SU-DHL-6 (cell line): Measurements from ENCODE around the gene INPP4B.

Experiments
- CTCF ChIP-seq: fragments of 200-600 bp; sonication (generic); IDR thresholded peaks from one replicate; pipeline ENCODE4 v1.5.1; 2017; ENCODE audit warnings: antibody characterized with exemption, mild to moderate bottlenecking, low read length, moderate library complexity; ENCODE audit not compliant: insufficient read depth, poor library complexity, severe bottlenecking
- EZH2phosphoT487 ChIP-seq: fragments of 200-600 bp; sonication (generic), shearing (Covaris generic); conservative IDR thresholded peaks from 2 replicates; pipeline ENCODE4 v1.6.1; 2018; ENCODE audit warnings: mild to moderate bottlenecking, antibody characterized with exemption, low read length, moderate library complexity, mixed read lengths

GRCh38 chr4:142293536-142293935 is 552.6 kb downstream of the INPP4B start:
- TF ChIP-seq CTCF, result no peak
- TF ChIP-seq EZH2phosphoT487, result no peak
